H1 (cell line): ENCODE measurements around the gene PAX7. TPM values are rescaled to one million over a fixed set of nuclear protein-coding genes. Genes with fewer than 3 reads are reported as not detected.

ENCODE experiments used
- BACH1 ChIP-seq: IDR thresholded peaks from 2 replicates; pipeline ENCODE4 v1.6.1; 2012; ENCODE audit warnings: low read length, improper control_type of control experiment
- BCL11A ChIP-seq, 2 experiments: IDR thresholded peaks; one replicate each; pipeline ENCODE4 v1.6.1; 2011; ENCODE audit warnings: low read depth in 2 of 2, low read length in 2 of 2, mild to moderate bottlenecking in 2 of 2
- CBX5 ChIP-seq: fragments of 300-800, 300-1000 bp; sonication (generic); IDR thresholded peaks from 2 replicates; pipeline ENCODE4 v1.7.1; 2016; ENCODE audit warnings: antibody characterized with exemption, low read length, low read depth
- CTBP2 ChIP-seq: IDR thresholded peaks from 2 replicates; pipeline ENCODE4 v1.7.0; 2011; ENCODE audit warnings: borderline replicate concordance, mild to moderate bottlenecking, moderate library complexity, mixed read lengths, low read length; ENCODE audit not compliant: insufficient read depth, insufficient read length
- EZH2 ChIP-seq: fragments of 200-600 bp; sonication (generic); IDR thresholded peaks from 2 replicates; pipeline ENCODE4 v1.7.1; 2012; ENCODE audit warnings: low read depth, mild to moderate bottlenecking, moderate library complexity, low read length, inconsistent platforms; ENCODE audit not compliant: severe bottlenecking
- FOSL1 ChIP-seq: IDR thresholded peaks from 2 replicates; pipeline ENCODE4 v1.6.1; 2011; ENCODE audit warnings: mild to moderate bottlenecking, low read depth, low read length, moderate library complexity; ENCODE audit not compliant: insufficient read depth
- GABPA ChIP-seq: IDR thresholded peaks from 2 replicates; pipeline ENCODE4 v1.6.1; 2011; ENCODE audit warnings: mild to moderate bottlenecking, low read length, moderate library complexity, borderline replicate concordance; ENCODE audit not compliant: insufficient read depth
- MAFK ChIP-seq: IDR thresholded peaks from 2 replicates; pipeline ENCODE4 v1.6.1; 2012; ENCODE audit warnings: low read depth, mild to moderate bottlenecking, improper control_type of control experiment, low read length
- PHF8 ChIP-seq: fragments of 200-600 bp; sonication (generic); conservative IDR thresholded peaks from 2 replicates; pipeline ENCODE4 v1.7.1; 2012; ENCODE audit warnings: low read depth, mild to moderate bottlenecking, inconsistent platforms, low read length, moderate library complexity
- polyA plus RNA-seq, 7 experiments: library from polyadenylated mRNA; depleted of rRNA in 3 of 7; stranded (reverse) in 5 of 7; unstranded in 2 of 7; fragments of >200 nt in 5 of 7; fragments of 200-250 nt in 2 of 7; gene quantifications; 1 replicate in 5 of 7; 2 replicates in 1 of 7; 4 replicates in 1 of 7; pipeline versions ENCODE4 v1.2.1 to v1.2.3, GENCODE V29; 2011 to 2013; ENCODE audit warnings: missing spikeins in 2 of 7, mixed read lengths in 2 of 7
- total RNA-seq: library from RNA; stranded (reverse); fragmentation: NEBNext Ultra II Directional; extraction: Animal tissue kit (Norgen Biotek cat#: 25700); gene quantifications from 2 replicates; pipeline ENCODE4 v1.2.1, GENCODE V29; 2021

Gene PAX7
- total and polyA plus RNA-seq, 2 of the 8 experiments (the other 6 are each of a cell fraction or from before 2014, with no cell fraction given): not detected

DNA sequence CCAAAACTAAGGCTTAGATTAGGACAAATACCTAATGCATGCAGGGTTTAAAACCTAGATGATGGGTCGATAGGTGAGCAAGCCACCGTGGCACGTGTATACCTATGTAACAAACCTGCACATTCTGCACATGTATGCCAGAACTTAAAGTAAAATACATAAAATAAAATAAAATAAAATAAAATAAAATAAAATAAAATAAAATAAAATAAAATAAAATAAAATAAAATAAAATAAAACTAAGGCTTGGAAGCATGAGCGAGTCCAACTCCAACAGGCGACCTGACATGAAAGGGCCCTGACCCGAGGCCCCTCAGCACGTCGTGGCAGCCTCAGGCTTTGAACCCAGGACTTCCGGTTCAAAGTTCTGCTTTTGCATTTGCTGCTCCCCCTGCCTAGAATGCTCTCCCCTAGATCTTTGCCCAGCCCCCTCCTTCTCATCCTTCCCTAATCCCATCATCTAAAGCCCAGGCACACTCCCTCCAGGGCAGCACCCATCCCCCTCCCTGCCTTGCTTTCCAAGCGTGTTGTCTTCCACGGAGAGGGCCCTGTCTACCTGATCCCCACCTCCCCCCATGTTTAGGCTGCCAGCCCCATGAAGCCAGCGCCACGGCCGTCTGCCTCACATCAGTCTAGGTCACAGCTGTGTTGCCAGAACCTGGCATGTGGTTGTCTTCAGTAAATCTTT lies 164.5 kb downstream of the PAX7 start (continued):
- TF ChIP-seq EZH2: no peak
- TF ChIP-seq CTBP2: no peak
- TF ChIP-seq MAFK: no peak
- no peak for TF ChIP-seq CBX5
- no peak for TF ChIP-seq BACH1
- TF ChIP-seq BCL11A (IDR thresholded peaks at IDR 0.05; ENCODE audit: low read depth in 2 of 2, low read length in 2 of 2): no peak
- no peak for TF ChIP-seq FOSL1
- no peak for TF ChIP-seq PHF8
- no peak for TF ChIP-seq GABPA
